HG02981 (cell line): ENCODE results near the gene HNRNPA2B1.
"Not testable (repeated sequence)": the region's sequence is repeated elsewhere in the genome, so short reads cannot be mapped to it uniquely, and the experiment has no call there.

Experiments used
- ATAC-seq: cut with Tn5 transposase; IDR thresholded peaks from one replicate; pipeline ENCODE4 v1.9.1; 2021; ENCODE audit warnings: mild to moderate bottlenecking, moderate library complexity; ENCODE audit not compliant: unreplicated experiment

The HNRNPA2B1 gene

GRCh38 chr7:26198133-26198780, 2.3 kb downstream of the HNRNPA2B1 start:
- no peak for ATAC-seq

- no peak for ATAC-seq
These were observed 3.1 kb downstream of the HNRNPA2B1 start for GRCh38 chr7:26197153-26198115.

GRCh38 chr7:26195867-26196657, 4.5 kb downstream of the HNRNPA2B1 start:
- ATAC-seq: no peak

GRCh38 chr7:26195182-26195581, 5.4 kb downstream of the HNRNPA2B1 start:
- ATAC-seq: no peak

GRCh38 chr7:26194764-26195163, 5.8 kb downstream of the HNRNPA2B1 start:
- not testable (repeated sequence) for ATAC-seq

GRCh38 chr7:26193432-26194207, 6.9 kb downstream of the HNRNPA2B1 start:
- ATAC-seq: no peak

GRCh38 chr7:26192485-26193087, 8.0 kb downstream of the HNRNPA2B1 start:
- ATAC-seq: no peak

GRCh38 chr7:26191974-26192479, 8.5 kb downstream of the HNRNPA2B1 start:
- no peak for ATAC-seq

GRCh38 chr7:26191233-26191973, 9.1 kb downstream of the HNRNPA2B1 start:
- no peak for ATAC-seq

- no peak for ATAC-seq
These were observed 10.1 kb downstream of the HNRNPA2B1 start for GRCh38 chr7:26190417-26190869.

GRCh38 chr7:26189697-26190096, 10.8 kb downstream of the HNRNPA2B1 start:
- no peak for ATAC-seq

- no peak for ATAC-seq
These were observed 11.5 kb downstream of the HNRNPA2B1 start for GRCh38 chr7:26188957-26189541.

GRCh38 chr7:26188206-26188956, 12.2 kb downstream of the HNRNPA2B1 start:
- ATAC-seq: no peak

- no peak for ATAC-seq
These were observed 13.0 kb downstream of the HNRNPA2B1 start for GRCh38 chr7:26187380-26188205.

- no peak for ATAC-seq
These were observed 13.9 kb downstream of the HNRNPA2B1 start for GRCh38 chr7:26186364-26187311.

- no peak for ATAC-seq
These were observed 14.7 kb downstream of the HNRNPA2B1 start for GRCh38 chr7:26185844-26186180.
